Psoas muscle (tissue), 8 donors: Measurements from ENCODE around the gene LCE1E. TPM values are rescaled to one million over a fixed set of nuclear protein-coding genes. Genes with fewer than 3 reads are reported as not detected.

ENCODE experiments used
- ATAC-seq, 4 donors: fragments of 200-7000 bp; cut with Tn5 transposase; one replicate each; pipeline ENCODE4 v1.9.1; 2020; ENCODE audit warnings: moderate library complexity in 3 of 4, mild to moderate bottlenecking in 2 of 4
- DNase-seq, 2 donors: peaks; one replicate each; pipeline ENCODE4 v3.0.0-alpha.2; 2020
- H3K27ac ChIP-seq: fragments of 200-600 bp; one replicate; pipeline ENCODE4 v1.8.0; 2022
- H3K27me3 ChIP-seq, 3 donors: fragments of 200-600 bp in 1 of 3; one replicate each; pipeline versions ENCODE4 v1.6.1 to v1.8.0; 2013 to 2022; ENCODE audit warnings: low read length in 2 of 3, mild to moderate bottlenecking in 2 of 3, moderate library complexity in 1 of 3; ENCODE audit not compliant: insufficient read depth in 3 of 3
- H3K36me3 ChIP-seq, 2 donors: fragments of 200-600 bp in 1 of 2; one replicate each; pipeline versions ENCODE4 v1.6.1 to v1.8.0; 2013 to 2022; ENCODE audit warnings: low read depth in 1 of 2, mild to moderate bottlenecking in 1 of 2, moderate library complexity in 1 of 2; ENCODE audit not compliant: insufficient read depth in 1 of 2
- H3K4me1 ChIP-seq: fragments of 200-600 bp; one replicate; pipeline ENCODE4 v1.8.0; 2022
- H3K4me3 ChIP-seq: fragments of 200-600 bp; one replicate; pipeline ENCODE4 v1.8.0; 2022; ENCODE audit warnings: mild to moderate bottlenecking
- H3K9me3 ChIP-seq: fragments of 200-600 bp; one replicate; pipeline ENCODE4 v1.8.0; 2022
- CTCF ChIP-seq: fragments of 200-600 bp; IDR thresholded peaks from one replicate; pipeline ENCODE4 v1.8.0; 2022; ENCODE audit warnings: antibody characterized with exemption
- WGBS, 3 donors: extraction: QIAGEN DNeasy Blood & Tissue Kit; methylation state at CpG; one replicate each; pipeline versions ENCODE4 v1.1.6 to v1.1.7; 2013; 5-methylcytosine and 5-hydroxymethylcytosine counted together
- intact Hi-C, 2 donors: fragments of 100-400 bp; cut with DNase I; formaldehyde crosslinking; loops; one replicate each; pipeline versions ENCODE4 v1.11.0 to v1.14.2; 2022
- polyA plus RNA-seq, 3 donors: library from polyadenylated mRNA; stranded (reverse); fragments of 200-250 nt; gene quantifications; one replicate each; pipeline ENCODE4 v1.2.3, GENCODE V29; 2013
- total RNA-seq, 4 donors: library from RNA; stranded (reverse); fragmentation: NEBNext Ultra II Directional in 2 of 4; extraction: Animal tissue kit (Norgen Biotek cat#: 25700) in 2 of 4; gene quantifications; one replicate each; pipeline versions ENCODE4 v1.2.1 to v1.2.4, GENCODE V29; 2021 to 2023
- donor health status: healthy with polysubstance abuse.
- donor health status: DM: no; HTN: no; CAD: no; lungs with moderate emphysema.
- donor health status: Bipolar disorder and iron deficiency.
- donor health status: healthy.
- donor health status: DM: yes; HTN: yes; CAD: no.
- donor health status: DM: no; HTN: no; CAD: no.
- donor health status: DM: no; HTN: no; CAD: no.
- donor health status: DM: yes; HTN: yes; CAD: no.

Gene LCE1E
- total and polyA plus RNA-seq, 7 donors, result not detected

- Histone ChIP-seq H3K27ac (no peak overlapping the region), H3K9me3 (no peaks in the 10 kb centered on the region), H3K4me1 (no peaks in the 10 kb centered on the region), H3K4me3 (no peak overlapping the region), H3K27me3 (no peaks in the 10 kb centered on the region), H3K36me3 (no peaks in the 10 kb centered on the region)
- WGBS, 3 donors, result 56 to 59% (median 59%) methylated on average over 1 of the region's 1 CpG
- no peak for ATAC-seq
- intact Hi-C loops, result no loop called here
- no peak for DNase-seq
- no peak for TF ChIP-seq CTCF
These were observed 33.8 kb upstream of the LCE1E start for GRCh38 chr1:152752225-152752624.

GRCh38 chr1:152753586-152753985 lies 32.5 kb upstream of the LCE1E start:
- ATAC-seq (no peak), DNase-seq (no peak)
- Histone ChIP-seq H3K4me3 (no peak overlapping the region), H3K27ac (no peak overlapping the region), H3K9me3 (no peaks in the 10 kb centered on the region), H3K4me1 (no peaks in the 10 kb centered on the region), H3K27me3 (no peaks in the 10 kb centered on the region), H3K36me3 (no peaks in the 10 kb centered on the region)
- WGBS, 3 donors, result 16 to 31% (median 24%) methylated on average over 1 of the region's 1 CpG
- intact Hi-C loops, result no loop called here
- TF ChIP-seq CTCF, result no peak

- no peak for DNase-seq
- intact Hi-C loops, result no loop called here
- ATAC-seq, result no peak
- Histone ChIP-seq H3K27ac (no peak overlapping the region), H3K27me3 (no peaks in the 10 kb centered on the region), H3K4me1 (no peaks in the 10 kb centered on the region), H3K36me3 (no peaks in the 10 kb centered on the region), H3K9me3 (no peaks in the 10 kb centered on the region), H3K4me3 (no peak overlapping the region)
- WGBS, 3 donors, result 57 to 73% (median 63%) methylated on average over 1 to 2 of the region's 2 CpGs
- no peak for TF ChIP-seq CTCF
These were observed 29.2 kb upstream of the LCE1E start for GRCh38 chr1:152756872-152757271.

- ATAC-seq (no peak), DNase-seq (no peak)
- no peak within 1 kb of the TSS for H3K4me3 ChIP-seq
- H3K27ac ChIP-seq, result no peak within 1 kb of the TSS
- H3K9me3 ChIP-seq, result no peaks in the 10 kb centered on the region
- H3K27me3 ChIP-seq, result no peaks in the 10 kb centered on the region
- H3K4me1 ChIP-seq, result no peaks in the 10 kb centered on the region
- H3K36me3 ChIP-seq, result no peaks in the 10 kb centered on the region
- no peak for TF ChIP-seq CTCF
- intact Hi-C loops, result no loop called here
- WGBS, 3 donors, result 31 to 47% (median 42%) methylated on average over 6 of the region's 6 CpGs
These were observed 28.3 kb upstream of the LCE1E start, which contains the start of gene KPRP for GRCh38 chr1:152757747-152758146. Gene KPRP, plus strand, starts transcription at chr1:152758025. Its CDS starts 1,564 bp downstream, at chr1:152759589.

- H3K27ac ChIP-seq, result no peak overlapping the region
- DNase-seq (no peak), ATAC-seq (no peak)
- WGBS, 3 donors, result 81 to 88% (median 84%) methylated on average over 4 of the region's 4 CpGs
- H3K27me3 ChIP-seq, result no peaks in the 10 kb centered on the region
- no peaks in the 10 kb centered on the region for H3K4me1 ChIP-seq
- intact Hi-C loops, result no loop called here
- no peak overlapping the region for H3K4me3 ChIP-seq
- no peaks in the 10 kb centered on the region for H3K9me3 ChIP-seq
- no peaks in the 10 kb centered on the region for H3K36me3 ChIP-seq
- no peak for TF ChIP-seq CTCF
These were observed 27.4 kb upstream of the LCE1E start for GRCh38 chr1:152758636-152759035.
